ENCODE measurements around the gene CEP250.

CEP250 gene

GRCh38 chr20:35525639-35526038 lies 70.2 kb downstream of the CEP250 start:
- no peak overlapping the region for H3K4me3 ChIP-seq (ENCODE audit: low read depth in 1 of 2, low read length in 2 of 2)
- H3K36me3 ChIP-seq (ENCODE audit: insufficient read depth, low read length): no peaks in the 10 kb centered on the region
- no peaks in the 10 kb centered on the region for H3K79me2 ChIP-seq (ENCODE audit: insufficient read depth, low read length)
- no peak overlapping the region for H3K4me2 ChIP-seq (ENCODE audit: insufficient read depth, low read length)
- no peak overlapping the region for H3K27ac ChIP-seq (ENCODE audit: low read length)
- H3K9ac ChIP-seq (ENCODE audit: low read depth, low read length): no peak overlapping the region
- no peaks in the 10 kb centered on the region for H3K4me1 ChIP-seq (ENCODE audit: insufficient read depth, low read length)
- no peak for DNase-seq
- no peak for ATAC-seq (ENCODE audit: insufficient read depth, low read depth)
- TF ChIP-seq CTCF (IDR thresholded peaks at IDR 0.05; ENCODE audit: borderline replicate concordance, extremely low read depth, low read length, poor library complexity, severe bottlenecking) (no peak), EZH2 (IDR thresholded peaks at IDR 0.05; ENCODE audit: borderline replicate concordance, low read depth, low read length, severe bottlenecking) (no peak)
- peaks cover 3% of the 10 kb centered on the region for H3K9me3 ChIP-seq (ENCODE audit: insufficient read depth, low read length, severe bottlenecking)
- H3K27me3 ChIP-seq (ENCODE audit: insufficient read depth, low read length, poor library complexity): no peaks in the 10 kb centered on the region
- H4K20me1 ChIP-seq (ENCODE audit: insufficient read depth, low read length): no peaks in the 10 kb centered on the region
- no peak overlapping the region for H2AFZ ChIP-seq (ENCODE audit: low read depth, low read length)

- Histone ChIP-seq H3K4me1 (ENCODE audit: insufficient read depth, low read length) (no peaks in the 10 kb centered on the region), H3K36me3 (ENCODE audit: insufficient read depth, low read length) (no peaks in the 10 kb centered on the region), H3K9me3 (ENCODE audit: insufficient read depth, low read length, severe bottlenecking) (peaks cover 3% of the 10 kb centered on the region), H3K27me3 (ENCODE audit: insufficient read depth, low read length, poor library complexity) (no peaks in the 10 kb centered on the region), H3K9ac (ENCODE audit: low read depth, low read length) (no peak overlapping the region), H3K27ac (ENCODE audit: low read length) (no peak overlapping the region), H2AFZ (ENCODE audit: low read depth, low read length) (no peak overlapping the region), H3K4me3 (ENCODE audit: low read depth in 1 of 2, low read length in 2 of 2) (no peak overlapping the region), H3K79me2 (ENCODE audit: insufficient read depth, low read length) (no peaks in the 10 kb centered on the region), H3K4me2 (ENCODE audit: insufficient read depth, low read length) (no peak overlapping the region), H4K20me1 (ENCODE audit: insufficient read depth, low read length) (no peaks in the 10 kb centered on the region)
- no peak for ATAC-seq (ENCODE audit: insufficient read depth, low read depth)
- TF ChIP-seq EZH2 (IDR thresholded peaks at IDR 0.05; ENCODE audit: borderline replicate concordance, low read depth, low read length, severe bottlenecking): no peak
- TF ChIP-seq CTCF (IDR thresholded peaks at IDR 0.05; ENCODE audit: borderline replicate concordance, extremely low read depth, low read length, poor library complexity, severe bottlenecking): no peak
- no peak for DNase-seq
Measured at GRCh38 chr20:35527122-35527769, 71.8 kb downstream of the CEP250 start.

GRCh38 chr20:35529552-35529951 lies 74.2 kb downstream of the CEP250 start, which contains the start of gene C20orf173:
Gene C20orf173, minus strand, starts transcription at chr20:35529652. Its CDS starts 279 bp downstream, at chr20:35529373.
- H3K27ac ChIP-seq (ENCODE audit: low read length): no peak within 1 kb of the TSS
- no peaks in the 10 kb centered on the region for H3K27me3 ChIP-seq (ENCODE audit: insufficient read depth, low read length, poor library complexity)
- no peak within 1 kb of the TSS for H3K4me3 ChIP-seq (ENCODE audit: low read depth in 1 of 2, low read length in 2 of 2)
- no peaks in the 10 kb centered on the region for H3K79me2 ChIP-seq (ENCODE audit: insufficient read depth, low read length)
- DNase-seq (no peak), ATAC-seq (ENCODE audit: insufficient read depth, low read depth) (no peak)
- H3K4me1 ChIP-seq (ENCODE audit: insufficient read depth, low read length): no peaks in the 10 kb centered on the region
- peaks cover 3% of the 10 kb centered on the region for H3K9me3 ChIP-seq (ENCODE audit: insufficient read depth, low read length, severe bottlenecking)
- H4K20me1 ChIP-seq (ENCODE audit: insufficient read depth, low read length): no peaks in the 10 kb centered on the region
- no peak within 1 kb of the TSS for H3K4me2 ChIP-seq (ENCODE audit: insufficient read depth, low read length)
- no peak within 1 kb of the TSS for H2AFZ ChIP-seq (ENCODE audit: low read depth, low read length)
- TF ChIP-seq CTCF (IDR thresholded peaks at IDR 0.05; ENCODE audit: borderline replicate concordance, extremely low read depth, low read length, poor library complexity, severe bottlenecking) (no peak), EZH2 (IDR thresholded peaks at IDR 0.05; ENCODE audit: borderline replicate concordance, low read depth, low read length, severe bottlenecking) (no peak)
- H3K36me3 ChIP-seq (ENCODE audit: insufficient read depth, low read length): no peaks in the 10 kb centered on the region
- H3K9ac ChIP-seq (ENCODE audit: low read depth, low read length): no peak within 1 kb of the TSS

Data from DND-41 (cell line).